Measurements from ENCODE around the gene POLR3C.

Gene POLR3C

GRCh38 chr1:145887631-145888030 lies 63.6 kb downstream of the POLR3C start:
- H3K79me2 ChIP-seq (ENCODE audit: insufficient read depth, low read length), result no peaks in the 10 kb centered on the region
- no peak overlapping the region for H3K9ac ChIP-seq (ENCODE audit: low read depth, low read length)
- H3K36me3 ChIP-seq (ENCODE audit: insufficient read depth, low read length), result no peaks in the 10 kb centered on the region
- H3K27ac ChIP-seq (ENCODE audit: low read length), result no peak overlapping the region
- DNase-seq, result no peak
- peaks cover 30% of the 10 kb centered on the region for H3K27me3 ChIP-seq (ENCODE audit: insufficient read depth, low read length, poor library complexity)
- no peak overlapping the region for H3K4me3 ChIP-seq (ENCODE audit: low read depth in 1 of 2, low read length in 2 of 2)
- no peaks in the 10 kb centered on the region for H4K20me1 ChIP-seq (ENCODE audit: insufficient read depth, low read length)
- H3K4me2 ChIP-seq (ENCODE audit: insufficient read depth, low read length), result no peak overlapping the region
- no peak overlapping the region for H2AFZ ChIP-seq (ENCODE audit: low read depth, low read length)
- H3K9me3 ChIP-seq (ENCODE audit: insufficient read depth, low read length, severe bottlenecking), result no peaks in the 10 kb centered on the region
- peaks cover 14% of the 10 kb centered on the region for H3K4me1 ChIP-seq (ENCODE audit: insufficient read depth, low read length)
- TF ChIP-seq CTCF (IDR thresholded peaks at IDR 0.05; ENCODE audit: borderline replicate concordance, extremely low read depth, low read length, poor library complexity, severe bottlenecking), result no peak
- no peak for TF ChIP-seq EZH2 (IDR thresholded peaks at IDR 0.05; ENCODE audit: borderline replicate concordance, low read depth, low read length, severe bottlenecking)
- ATAC-seq (ENCODE audit: insufficient read depth, low read depth), result no peak

GRCh38 chr1:145889722-145890121 lies 65.7 kb downstream of the POLR3C start:
- no peak overlapping the region for H3K4me2 ChIP-seq (ENCODE audit: insufficient read depth, low read length)
- H4K20me1 ChIP-seq (ENCODE audit: insufficient read depth, low read length), result no peaks in the 10 kb centered on the region
- H3K36me3 ChIP-seq (ENCODE audit: insufficient read depth, low read length), result no peaks in the 10 kb centered on the region
- DNase-seq (no peak), ATAC-seq (ENCODE audit: insufficient read depth, low read depth) (no peak)
- no peak overlapping the region for H2AFZ ChIP-seq (ENCODE audit: low read depth, low read length)
- H3K4me3 ChIP-seq (ENCODE audit: low read depth in 1 of 2, low read length in 2 of 2), result no peak overlapping the region
- no peak overlapping the region for H3K9ac ChIP-seq (ENCODE audit: low read depth, low read length)
- no peak for TF ChIP-seq CTCF (IDR thresholded peaks at IDR 0.05; ENCODE audit: borderline replicate concordance, extremely low read depth, low read length, poor library complexity, severe bottlenecking)
- no peaks in the 10 kb centered on the region for H3K9me3 ChIP-seq (ENCODE audit: insufficient read depth, low read length, severe bottlenecking)
- H3K79me2 ChIP-seq (ENCODE audit: insufficient read depth, low read length), result no peaks in the 10 kb centered on the region
- peaks cover 14% of the 10 kb centered on the region for H3K4me1 ChIP-seq (ENCODE audit: insufficient read depth, low read length)
- H3K27me3 ChIP-seq (ENCODE audit: insufficient read depth, low read length, poor library complexity), result peaks cover 17% of the 10 kb centered on the region
- no peak overlapping the region for H3K27ac ChIP-seq (ENCODE audit: low read length)

GRCh38 chr1:145891143-145891542 lies 67.1 kb downstream of the POLR3C start:
- no peak overlapping the region for H3K9ac ChIP-seq (ENCODE audit: low read depth, low read length)

More at GRCh38 chr1:145891143-145891542, 67.1 kb downstream of the POLR3C start:
- Histone ChIP-seq H2AFZ (ENCODE audit: low read depth, low read length) (no peak overlapping the region), H4K20me1 (ENCODE audit: insufficient read depth, low read length) (no peaks in the 10 kb centered on the region), H3K4me1 (ENCODE audit: insufficient read depth, low read length) (peaks cover 2% of the 10 kb centered on the region), H3K27me3 (ENCODE audit: insufficient read depth, low read length, poor library complexity) (peaks cover 6% of the 10 kb centered on the region), H3K4me2 (ENCODE audit: insufficient read depth, low read length) (no peak overlapping the region), H3K27ac (ENCODE audit: low read length) (no peak overlapping the region), H3K36me3 (ENCODE audit: insufficient read depth, low read length) (no peaks in the 10 kb centered on the region), H3K79me2 (ENCODE audit: insufficient read depth, low read length) (no peaks in the 10 kb centered on the region), H3K4me3 (ENCODE audit: low read depth in 1 of 2, low read length in 2 of 2) (no peak overlapping the region), H3K9me3 (ENCODE audit: insufficient read depth, low read length, severe bottlenecking) (no peaks in the 10 kb centered on the region)
- ATAC-seq (ENCODE audit: insufficient read depth, low read depth) (no peak), DNase-seq (no peak)
- TF ChIP-seq EZH2 (IDR thresholded peaks at IDR 0.05; ENCODE audit: borderline replicate concordance, low read depth, low read length, severe bottlenecking) (no peak), CTCF (IDR thresholded peaks at IDR 0.05; ENCODE audit: borderline replicate concordance, extremely low read depth, low read length, poor library complexity, severe bottlenecking) (no peak)

Measured in DND-41 (cell line).